ENCODE results near the gene HTR3D. TPM values are rescaled to one million over a fixed set of nuclear protein-coding genes. Genes with fewer than 3 reads are reported as not detected.

The HTR3D gene
- total RNA-seq, 1 experiment from 2014 or later, result not detected

DNA sequence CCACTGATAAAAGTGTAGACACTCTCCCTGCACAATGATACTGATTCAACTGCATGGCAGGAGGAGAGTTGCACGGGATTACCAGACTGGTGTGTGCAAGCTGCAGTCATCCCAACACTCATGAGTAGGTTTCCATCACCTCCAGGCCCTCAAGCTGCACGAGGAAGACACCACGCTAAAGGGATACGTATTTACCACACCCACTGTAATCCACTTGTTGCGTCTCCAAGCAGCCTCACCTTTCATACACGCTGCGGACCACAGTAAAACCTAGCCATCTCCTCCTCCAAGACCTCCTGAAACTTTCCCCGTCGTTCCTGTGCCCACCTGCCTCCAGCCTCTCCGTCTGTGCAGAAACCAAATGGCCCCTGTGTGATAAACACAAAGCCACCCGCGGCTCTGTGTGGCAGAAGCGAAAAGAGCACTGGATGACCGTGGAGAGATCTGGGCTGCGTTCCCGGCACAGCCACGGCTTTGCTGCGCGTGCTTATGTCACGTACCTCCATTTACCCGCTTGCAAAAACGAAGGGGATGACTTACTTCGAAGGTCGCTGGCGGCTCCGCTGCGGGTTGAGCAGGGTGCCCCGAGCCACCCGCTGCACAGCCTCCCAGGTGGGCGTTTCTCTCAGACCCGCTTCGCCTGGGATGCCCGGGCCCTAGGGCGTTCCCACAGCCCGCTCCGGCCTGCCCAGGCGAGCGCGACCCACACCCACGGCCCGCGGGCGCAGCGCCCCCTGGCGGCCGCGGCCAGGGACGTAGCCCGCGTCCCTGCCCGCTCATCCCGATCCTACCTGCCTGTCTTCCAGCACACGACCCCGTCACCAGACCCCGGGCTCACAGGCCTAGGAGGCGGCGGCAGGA, 14.5 kb upstream of the HTR3D start (continued):
- TF ChIP-seq CREM (CRISPR knock-in tag; IDR thresholded peaks at IDR 0.05) (no peak), FOXK1 (CRISPR knock-in tag; IDR thresholded peaks at IDR 0.05) (no peak), ZBTB21 (CRISPR knock-in tag; IDR thresholded peaks at IDR 0.05; ENCODE audit: borderline replicate concordance) (no peak), ZNF232 (CRISPR knock-in tag; IDR thresholded peaks at IDR 0.05) (no peak), ZNF317 (CRISPR knock-in tag; IDR thresholded peaks at IDR 0.05; ENCODE audit: borderline replicate concordance, low read depth) (no peak), MXD4 (CRISPR knock-in tag; IDR thresholded peaks at IDR 0.05; ENCODE audit: borderline replicate concordance) (no peak), EMX1 (CRISPR knock-in tag; IDR thresholded peaks at IDR 0.05) (peak; percentile 89), MYBL2 (CRISPR knock-in tag; IDR thresholded peaks at IDR 0.05) (no peak), SOX15 (CRISPR knock-in tag; IDR thresholded peaks at IDR 0.05) (no peak), ESRRA (CRISPR knock-in tag; IDR thresholded peaks at IDR 0.05; ENCODE audit: borderline replicate concordance) (0 out of 2 replicates have a peak, but pooled peaks have one; percentile 38), ELF4 (CRISPR knock-in tag; IDR thresholded peaks at IDR 0.05; ENCODE audit: low read depth) (0 out of 2 replicates have a peak, but pooled peaks have one; percentile 32)
- TF ChIP-seq, protein P1, sequence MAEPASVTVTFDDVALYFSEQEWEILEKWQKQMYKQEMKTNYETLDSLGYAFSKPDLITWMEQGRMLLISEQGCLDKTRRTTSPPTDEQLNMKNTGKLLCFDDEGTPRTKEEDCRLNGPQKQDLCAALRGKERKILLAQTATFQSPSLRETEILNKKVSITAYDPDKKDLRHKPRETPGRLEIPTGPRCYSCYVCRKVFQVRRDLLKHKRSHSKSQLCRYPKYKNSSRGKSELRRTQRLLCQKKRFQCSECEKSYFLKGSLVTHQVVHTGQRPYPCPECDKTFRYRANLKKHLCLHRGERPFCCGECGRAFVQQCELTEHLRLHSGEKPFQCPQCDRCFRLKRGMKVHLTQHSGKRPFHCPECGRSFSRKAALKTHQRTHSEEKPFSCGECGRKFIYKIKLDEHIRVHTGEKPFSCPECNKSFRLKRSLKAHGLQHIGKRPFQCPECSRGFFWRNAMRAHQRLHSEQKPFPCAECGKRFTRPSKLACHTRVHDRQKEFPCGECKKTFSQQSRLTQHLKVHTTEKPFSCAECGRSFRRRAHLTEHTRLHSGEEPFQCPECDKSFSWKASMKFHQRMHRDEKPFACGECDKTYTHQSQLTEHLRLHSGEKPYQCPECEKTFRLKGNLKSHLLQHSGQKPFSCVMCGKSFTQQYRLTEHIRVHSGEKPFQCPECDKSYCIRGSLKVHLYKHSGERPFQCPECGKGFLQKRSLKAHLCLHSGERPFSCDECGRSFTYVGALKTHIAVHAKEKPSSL (CRISPR knock-in tag; conservative IDR thresholded peaks at IDR 0.05), result no peak
- TF ChIP-seq, protein P2, sequence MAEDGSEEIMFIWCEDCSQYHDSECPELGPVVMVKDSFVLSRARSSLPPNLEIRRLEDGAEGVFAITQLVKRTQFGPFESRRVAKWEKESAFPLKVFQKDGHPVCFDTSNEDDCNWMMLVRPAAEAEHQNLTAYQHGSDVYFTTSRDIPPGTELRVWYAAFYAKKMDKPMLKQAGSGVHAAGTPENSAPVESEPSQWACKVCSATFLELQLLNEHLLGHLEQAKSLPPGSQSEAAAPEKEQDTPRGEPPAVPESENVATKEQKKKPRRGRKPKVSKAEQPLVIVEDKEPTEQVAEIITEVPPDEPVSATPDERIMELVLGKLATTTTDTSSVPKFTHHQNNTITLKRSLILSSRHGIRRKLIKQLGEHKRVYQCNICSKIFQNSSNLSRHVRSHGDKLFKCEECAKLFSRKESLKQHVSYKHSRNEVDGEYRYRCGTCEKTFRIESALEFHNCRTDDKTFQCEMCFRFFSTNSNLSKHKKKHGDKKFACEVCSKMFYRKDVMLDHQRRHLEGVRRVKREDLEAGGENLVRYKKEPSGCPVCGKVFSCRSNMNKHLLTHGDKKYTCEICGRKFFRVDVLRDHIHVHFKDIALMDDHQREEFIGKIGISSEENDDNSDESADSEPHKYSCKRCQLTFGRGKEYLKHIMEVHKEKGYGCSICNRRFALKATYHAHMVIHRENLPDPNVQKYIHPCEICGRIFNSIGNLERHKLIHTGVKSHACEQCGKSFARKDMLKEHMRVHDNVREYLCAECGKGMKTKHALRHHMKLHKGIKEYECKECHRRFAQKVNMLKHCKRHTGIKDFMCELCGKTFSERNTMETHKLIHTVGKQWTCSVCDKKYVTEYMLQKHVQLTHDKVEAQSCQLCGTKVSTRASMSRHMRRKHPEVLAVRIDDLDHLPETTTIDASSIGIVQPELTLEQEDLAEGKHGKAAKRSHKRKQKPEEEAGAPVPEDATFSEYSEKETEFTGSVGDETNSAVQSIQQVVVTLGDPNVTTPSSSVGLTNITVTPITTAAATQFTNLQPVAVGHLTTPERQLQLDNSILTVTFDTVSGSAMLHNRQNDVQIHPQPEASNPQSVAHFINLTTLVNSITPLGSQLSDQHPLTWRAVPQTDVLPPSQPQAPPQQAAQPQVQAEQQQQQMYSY (CRISPR knock-in tag; IDR thresholded peaks at IDR 0.05), result no peak
- TF ChIP-seq, protein P3, sequence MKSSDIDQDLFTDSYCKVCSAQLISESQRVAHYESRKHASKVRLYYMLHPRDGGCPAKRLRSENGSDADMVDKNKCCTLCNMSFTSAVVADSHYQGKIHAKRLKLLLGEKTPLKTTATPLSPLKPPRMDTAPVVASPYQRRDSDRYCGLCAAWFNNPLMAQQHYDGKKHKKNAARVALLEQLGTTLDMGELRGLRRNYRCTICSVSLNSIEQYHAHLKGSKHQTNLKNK (CRISPR knock-in tag; IDR thresholded peaks at IDR 0.05), result no peak
- TF ChIP-seq, protein P4, sequence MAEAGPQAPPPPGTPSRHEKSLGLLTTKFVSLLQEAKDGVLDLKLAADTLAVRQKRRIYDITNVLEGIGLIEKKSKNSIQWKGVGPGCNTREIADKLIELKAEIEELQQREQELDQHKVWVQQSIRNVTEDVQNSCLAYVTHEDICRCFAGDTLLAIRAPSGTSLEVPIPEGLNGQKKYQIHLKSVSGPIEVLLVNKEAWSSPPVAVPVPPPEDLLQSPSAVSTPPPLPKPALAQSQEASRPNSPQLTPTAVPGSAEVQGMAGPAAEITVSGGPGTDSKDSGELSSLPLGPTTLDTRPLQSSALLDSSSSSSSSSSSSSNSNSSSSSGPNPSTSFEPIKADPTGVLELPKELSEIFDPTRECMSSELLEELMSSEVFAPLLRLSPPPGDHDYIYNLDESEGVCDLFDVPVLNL (CRISPR knock-in tag; IDR thresholded peaks at IDR 0.05; ENCODE audit: borderline replicate concordance, low read depth), result no peak
- TF ChIP-seq, protein P5, sequence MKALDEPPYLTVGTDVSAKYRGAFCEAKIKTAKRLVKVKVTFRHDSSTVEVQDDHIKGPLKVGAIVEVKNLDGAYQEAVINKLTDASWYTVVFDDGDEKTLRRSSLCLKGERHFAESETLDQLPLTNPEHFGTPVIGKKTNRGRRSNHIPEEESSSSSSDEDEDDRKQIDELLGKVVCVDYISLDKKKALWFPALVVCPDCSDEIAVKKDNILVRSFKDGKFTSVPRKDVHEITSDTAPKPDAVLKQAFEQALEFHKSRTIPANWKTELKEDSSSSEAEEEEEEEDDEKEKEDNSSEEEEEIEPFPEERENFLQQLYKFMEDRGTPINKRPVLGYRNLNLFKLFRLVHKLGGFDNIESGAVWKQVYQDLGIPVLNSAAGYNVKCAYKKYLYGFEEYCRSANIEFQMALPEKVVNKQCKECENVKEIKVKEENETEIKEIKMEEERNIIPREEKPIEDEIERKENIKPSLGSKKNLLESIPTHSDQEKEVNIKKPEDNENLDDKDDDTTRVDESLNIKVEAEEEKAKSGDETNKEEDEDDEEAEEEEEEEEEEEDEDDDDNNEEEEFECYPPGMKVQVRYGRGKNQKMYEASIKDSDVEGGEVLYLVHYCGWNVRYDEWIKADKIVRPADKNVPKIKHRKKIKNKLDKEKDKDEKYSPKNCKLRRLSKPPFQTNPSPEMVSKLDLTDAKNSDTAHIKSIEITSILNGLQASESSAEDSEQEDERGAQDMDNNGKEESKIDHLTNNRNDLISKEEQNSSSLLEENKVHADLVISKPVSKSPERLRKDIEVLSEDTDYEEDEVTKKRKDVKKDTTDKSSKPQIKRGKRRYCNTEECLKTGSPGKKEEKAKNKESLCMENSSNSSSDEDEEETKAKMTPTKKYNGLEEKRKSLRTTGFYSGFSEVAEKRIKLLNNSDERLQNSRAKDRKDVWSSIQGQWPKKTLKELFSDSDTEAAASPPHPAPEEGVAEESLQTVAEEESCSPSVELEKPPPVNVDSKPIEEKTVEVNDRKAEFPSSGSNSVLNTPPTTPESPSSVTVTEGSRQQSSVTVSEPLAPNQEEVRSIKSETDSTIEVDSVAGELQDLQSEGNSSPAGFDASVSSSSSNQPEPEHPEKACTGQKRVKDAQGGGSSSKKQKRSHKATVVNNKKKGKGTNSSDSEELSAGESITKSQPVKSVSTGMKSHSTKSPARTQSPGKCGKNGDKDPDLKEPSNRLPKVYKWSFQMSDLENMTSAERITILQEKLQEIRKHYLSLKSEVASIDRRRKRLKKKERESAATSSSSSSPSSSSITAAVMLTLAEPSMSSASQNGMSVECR (CRISPR knock-in tag; IDR thresholded peaks at IDR 0.05; ENCODE audit: borderline replicate concordance), result no peak
- TF ChIP-seq, protein P6, sequence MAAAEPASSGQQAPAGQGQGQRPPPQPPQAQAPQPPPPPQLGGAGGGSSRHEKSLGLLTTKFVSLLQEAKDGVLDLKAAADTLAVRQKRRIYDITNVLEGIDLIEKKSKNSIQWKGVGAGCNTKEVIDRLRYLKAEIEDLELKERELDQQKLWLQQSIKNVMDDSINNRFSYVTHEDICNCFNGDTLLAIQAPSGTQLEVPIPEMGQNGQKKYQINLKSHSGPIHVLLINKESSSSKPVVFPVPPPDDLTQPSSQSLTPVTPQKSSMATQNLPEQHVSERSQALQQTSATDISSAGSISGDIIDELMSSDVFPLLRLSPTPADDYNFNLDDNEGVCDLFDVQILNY (CRISPR knock-in tag; IDR thresholded peaks at IDR 0.05), result no peak
- TF ChIP-seq, protein P7, sequence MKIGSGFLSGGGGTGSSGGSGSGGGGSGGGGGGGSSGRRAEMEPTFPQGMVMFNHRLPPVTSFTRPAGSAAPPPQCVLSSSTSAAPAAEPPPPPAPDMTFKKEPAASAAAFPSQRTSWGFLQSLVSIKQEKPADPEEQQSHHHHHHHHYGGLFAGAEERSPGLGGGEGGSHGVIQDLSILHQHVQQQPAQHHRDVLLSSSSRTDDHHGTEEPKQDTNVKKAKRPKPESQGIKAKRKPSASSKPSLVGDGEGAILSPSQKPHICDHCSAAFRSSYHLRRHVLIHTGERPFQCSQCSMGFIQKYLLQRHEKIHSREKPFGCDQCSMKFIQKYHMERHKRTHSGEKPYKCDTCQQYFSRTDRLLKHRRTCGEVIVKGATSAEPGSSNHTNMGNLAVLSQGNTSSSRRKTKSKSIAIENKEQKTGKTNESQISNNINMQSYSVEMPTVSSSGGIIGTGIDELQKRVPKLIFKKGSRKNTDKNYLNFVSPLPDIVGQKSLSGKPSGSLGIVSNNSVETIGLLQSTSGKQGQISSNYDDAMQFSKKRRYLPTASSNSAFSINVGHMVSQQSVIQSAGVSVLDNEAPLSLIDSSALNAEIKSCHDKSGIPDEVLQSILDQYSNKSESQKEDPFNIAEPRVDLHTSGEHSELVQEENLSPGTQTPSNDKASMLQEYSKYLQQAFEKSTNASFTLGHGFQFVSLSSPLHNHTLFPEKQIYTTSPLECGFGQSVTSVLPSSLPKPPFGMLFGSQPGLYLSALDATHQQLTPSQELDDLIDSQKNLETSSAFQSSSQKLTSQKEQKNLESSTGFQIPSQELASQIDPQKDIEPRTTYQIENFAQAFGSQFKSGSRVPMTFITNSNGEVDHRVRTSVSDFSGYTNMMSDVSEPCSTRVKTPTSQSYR (CRISPR knock-in tag; IDR thresholded peaks at IDR 0.05), result no peak
- TF ChIP-seq, protein P8, sequence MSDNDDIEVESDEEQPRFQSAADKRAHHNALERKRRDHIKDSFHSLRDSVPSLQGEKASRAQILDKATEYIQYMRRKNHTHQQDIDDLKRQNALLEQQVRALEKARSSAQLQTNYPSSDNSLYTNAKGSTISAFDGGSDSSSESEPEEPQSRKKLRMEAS (CRISPR knock-in tag; IDR thresholded peaks at IDR 0.05), result no peak
- TF ChIP-seq, protein P9, sequence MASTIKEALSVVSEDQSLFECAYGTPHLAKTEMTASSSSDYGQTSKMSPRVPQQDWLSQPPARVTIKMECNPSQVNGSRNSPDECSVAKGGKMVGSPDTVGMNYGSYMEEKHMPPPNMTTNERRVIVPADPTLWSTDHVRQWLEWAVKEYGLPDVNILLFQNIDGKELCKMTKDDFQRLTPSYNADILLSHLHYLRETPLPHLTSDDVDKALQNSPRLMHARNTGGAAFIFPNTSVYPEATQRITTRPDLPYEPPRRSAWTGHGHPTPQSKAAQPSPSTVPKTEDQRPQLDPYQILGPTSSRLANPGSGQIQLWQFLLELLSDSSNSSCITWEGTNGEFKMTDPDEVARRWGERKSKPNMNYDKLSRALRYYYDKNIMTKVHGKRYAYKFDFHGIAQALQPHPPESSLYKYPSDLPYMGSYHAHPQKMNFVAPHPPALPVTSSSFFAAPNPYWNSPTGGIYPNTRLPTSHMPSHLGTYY (CRISPR knock-in tag; IDR thresholded peaks at IDR 0.05), result no peak

Measured in WTC11 (cell line).